ENCODE measurements around the gene HASPIN. TPM values are rescaled to one million over a fixed set of nuclear protein-coding genes. Genes with fewer than 3 reads are reported as not detected.
A peak's percentile ranks its signal among the peaks of the same experiment; 100 is the strongest.

HASPIN gene
- total RNA-seq, 2 experiments from 2014 or later = 20.7 to 21.3 TPM

DNA sequence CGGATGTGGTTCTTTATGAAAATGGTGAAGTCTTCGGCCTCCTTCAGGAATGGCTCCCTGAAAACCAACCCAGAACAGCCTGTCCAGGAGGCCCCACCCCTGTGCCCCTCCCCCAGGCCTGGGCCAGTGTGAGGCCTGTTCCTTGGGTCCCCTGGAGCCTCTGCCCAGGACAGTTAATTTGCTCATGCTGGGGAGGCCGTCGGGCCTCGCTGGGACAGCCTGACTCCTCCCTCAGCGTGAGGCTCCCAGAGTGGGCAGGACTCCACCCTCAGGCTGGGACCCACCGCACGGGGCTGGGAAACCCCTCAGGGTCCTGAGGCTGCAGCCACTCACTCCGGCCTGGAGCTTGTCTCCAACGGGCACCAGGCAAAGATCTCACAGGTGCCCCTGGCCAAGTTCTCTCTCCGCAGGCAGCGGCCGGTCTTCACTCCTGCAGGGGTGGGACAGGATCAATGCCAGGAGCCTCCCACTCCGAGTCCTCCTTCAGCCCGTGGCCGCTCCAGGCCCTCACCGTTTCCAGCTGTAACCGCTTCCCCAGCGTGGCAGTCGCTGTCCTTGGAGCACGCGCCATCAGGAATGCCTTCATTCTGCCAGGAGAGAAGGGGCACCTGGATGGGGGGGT lies 33.5 kb upstream of the HASPIN start:
- H3K4me1 Mint-ChIP-seq (ENCODE audit: low read depth) = peaks cover 15% of the 10 kb centered on the region
- no peaks in the 10 kb centered on the region for H3K9me3 Mint-ChIP-seq
- ATAC-seq (no peak), DNase-seq (no peak)
- H3K27me3 Mint-ChIP-seq = no peaks in the 10 kb centered on the region
- intact Hi-C loops (cut with micrococcal nuclease) = no loop called here
- H3K4me3 Mint-ChIP-seq = no peak overlapping the region
- TF ChIP-seq, protein P1, sequence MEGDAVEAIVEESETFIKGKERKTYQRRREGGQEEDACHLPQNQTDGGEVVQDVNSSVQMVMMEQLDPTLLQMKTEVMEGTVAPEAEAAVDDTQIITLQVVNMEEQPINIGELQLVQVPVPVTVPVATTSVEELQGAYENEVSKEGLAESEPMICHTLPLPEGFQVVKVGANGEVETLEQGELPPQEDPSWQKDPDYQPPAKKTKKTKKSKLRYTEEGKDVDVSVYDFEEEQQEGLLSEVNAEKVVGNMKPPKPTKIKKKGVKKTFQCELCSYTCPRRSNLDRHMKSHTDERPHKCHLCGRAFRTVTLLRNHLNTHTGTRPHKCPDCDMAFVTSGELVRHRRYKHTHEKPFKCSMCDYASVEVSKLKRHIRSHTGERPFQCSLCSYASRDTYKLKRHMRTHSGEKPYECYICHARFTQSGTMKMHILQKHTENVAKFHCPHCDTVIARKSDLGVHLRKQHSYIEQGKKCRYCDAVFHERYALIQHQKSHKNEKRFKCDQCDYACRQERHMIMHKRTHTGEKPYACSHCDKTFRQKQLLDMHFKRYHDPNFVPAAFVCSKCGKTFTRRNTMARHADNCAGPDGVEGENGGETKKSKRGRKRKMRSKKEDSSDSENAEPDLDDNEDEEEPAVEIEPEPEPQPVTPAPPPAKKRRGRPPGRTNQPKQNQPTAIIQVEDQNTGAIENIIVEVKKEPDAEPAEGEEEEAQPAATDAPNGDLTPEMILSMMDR (IDR thresholded peaks at IDR 0.05) = no peak
- peaks cover 11% of the 10 kb centered on the region for H3K36me3 Mint-ChIP-seq (ENCODE audit: low read depth)
- H3K27ac Mint-ChIP-seq = no peak overlapping the region
- CTCF ChIA-PET = no interaction called here
- POLR2A ChIA-PET = interaction anchor here (1.7 kb wide), 1 partner anchor 33 kb away, joined by 6 read pairs; no protein-coding TSS in a partner anchor

DNA sequence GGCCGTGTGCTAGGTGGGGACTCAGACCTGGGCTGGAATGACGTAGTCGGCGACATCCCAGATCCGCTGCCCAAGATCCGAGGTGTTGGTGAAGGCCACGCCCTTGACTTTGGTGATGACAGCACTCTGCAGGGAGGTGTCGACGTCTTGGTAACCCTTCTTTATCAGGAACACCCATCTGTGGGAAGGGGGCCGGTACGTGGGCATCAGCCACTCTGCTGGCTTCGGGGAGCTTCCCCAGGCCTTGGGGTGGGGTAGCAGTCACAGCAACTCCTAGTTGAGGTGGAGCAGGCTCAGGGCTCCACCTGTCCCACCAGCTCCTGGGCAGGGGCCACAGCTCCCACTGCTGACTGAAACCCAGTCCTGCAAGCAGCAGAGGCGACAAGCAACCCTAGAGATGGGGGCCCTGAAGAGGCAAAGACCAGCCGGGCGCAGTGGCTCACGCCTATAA lies 32.1 kb upstream of the HASPIN start:
- no peaks in the 10 kb centered on the region for H3K27me3 Mint-ChIP-seq
- peaks cover 11% of the 10 kb centered on the region for H3K36me3 Mint-ChIP-seq (ENCODE audit: low read depth)
- no peak overlapping the region for H3K4me3 Mint-ChIP-seq
- peaks cover 16% of the 10 kb centered on the region for H3K4me1 Mint-ChIP-seq (ENCODE audit: low read depth)
- H3K27ac Mint-ChIP-seq = no peak overlapping the region
- ChIA-PET CTCF (interaction anchor here (0.9 to 1.4 kb wide), 3 partner anchors 9 to 46 kb away, joined by 3 to 6 read pairs (median 5); no protein-coding TSS in a partner anchor), POLR2A (interaction anchor here (1.3 to 1.7 kb wide), 2 partner anchors 24 to 31 kb away, joined by 6 to 7 read pairs; no protein-coding TSS in a partner anchor)
- no peak for ATAC-seq
- H3K9me3 Mint-ChIP-seq = no peaks in the 10 kb centered on the region
- TF ChIP-seq, protein P1 (IDR thresholded peaks at IDR 0.05) = no peak
- intact Hi-C loops (cut with micrococcal nuclease) = no loop called here
- DNase-seq = no peak

DNA sequence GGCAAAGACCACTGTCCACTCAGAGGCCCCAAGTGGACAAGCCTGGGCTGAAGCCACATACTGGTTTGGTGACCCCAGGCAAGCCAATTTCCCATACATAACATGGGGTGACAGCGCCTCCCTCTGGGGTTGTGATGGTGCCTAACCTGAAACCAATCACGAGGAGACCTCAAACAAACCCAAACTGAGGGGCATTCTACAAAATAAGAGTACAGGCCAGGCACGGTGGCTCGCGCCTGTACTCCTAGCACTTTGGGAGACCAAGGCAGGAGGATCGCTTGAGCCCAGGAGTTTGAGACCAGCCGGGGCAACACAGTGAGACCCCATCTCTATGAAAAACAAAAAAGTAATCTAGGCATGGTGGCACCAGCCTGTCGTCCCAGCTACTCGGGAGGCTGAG lies 31.4 kb upstream of the HASPIN start:
- Mint-ChIP-seq H3K27me3 (no peaks in the 10 kb centered on the region), H3K4me3 (no peak overlapping the region), H3K4me1 (ENCODE audit: low read depth) (peaks cover 18% of the 10 kb centered on the region), H3K36me3 (ENCODE audit: low read depth) (peaks cover 11% of the 10 kb centered on the region), H3K27ac (no peak overlapping the region), H3K9me3 (no peaks in the 10 kb centered on the region)
- intact Hi-C loops (cut with micrococcal nuclease) = no loop called here
- POLR2A ChIA-PET = interaction anchor here (1.3 kb wide), 1 partner anchor 23 kb away, joined by 7 read pairs; no protein-coding TSS in a partner anchor
- CTCF ChIA-PET = interaction anchor here (0.9 to 1.4 kb wide), 3 partner anchors 10 to 45 kb away, joined by 3 to 5 read pairs (median 3); no protein-coding TSS in a partner anchor
- no peak for DNase-seq
- ATAC-seq = no peak
- TF ChIP-seq, protein P1 (IDR thresholded peaks at IDR 0.05) = no peak

DNA sequence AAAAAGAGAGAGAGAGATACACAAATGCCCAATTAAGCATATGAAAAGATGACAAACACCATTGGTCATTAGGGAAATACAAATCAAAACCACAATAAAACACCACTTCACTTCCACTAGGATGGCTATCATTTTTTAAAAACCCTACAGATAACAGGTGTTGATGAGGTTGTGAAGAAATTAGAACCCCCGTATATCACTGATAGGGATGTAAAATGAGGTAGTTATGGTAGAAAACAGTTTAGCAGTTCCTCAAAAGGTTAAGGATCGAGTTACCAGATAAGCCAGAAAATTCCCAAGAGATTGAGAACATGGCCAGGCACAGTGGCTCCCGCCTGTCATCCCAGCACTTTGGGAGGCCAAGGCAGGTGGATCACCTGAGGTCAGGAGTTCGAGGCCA lies 30.6 kb upstream of the HASPIN start:
- intact Hi-C loops (cut with micrococcal nuclease) = no loop called here
- ATAC-seq (no peak), DNase-seq (no peak)
- no peak overlapping the region for H3K27ac Mint-ChIP-seq
- H3K27me3 Mint-ChIP-seq = no peaks in the 10 kb centered on the region
- H3K4me1 Mint-ChIP-seq (ENCODE audit: low read depth) = peaks cover 18% of the 10 kb centered on the region
- peaks cover 5% of the 10 kb centered on the region for H3K9me3 Mint-ChIP-seq
- TF ChIP-seq, protein P1 (IDR thresholded peaks at IDR 0.05) = no peak
- no peak overlapping the region for H3K4me3 Mint-ChIP-seq
- ChIA-PET POLR2A (interaction anchor here (7.6 kb wide), 1 partner anchor 17 kb away, joined by 75 read pairs; no protein-coding TSS in a partner anchor), CTCF (interaction anchor here (1.0 to 3.8 kb wide), 2 partner anchors 10 to 45 kb away, joined by 3 to 22 read pairs; no protein-coding TSS in a partner anchor)
- peaks cover 11% of the 10 kb centered on the region for H3K36me3 Mint-ChIP-seq (ENCODE audit: low read depth)

DNA sequence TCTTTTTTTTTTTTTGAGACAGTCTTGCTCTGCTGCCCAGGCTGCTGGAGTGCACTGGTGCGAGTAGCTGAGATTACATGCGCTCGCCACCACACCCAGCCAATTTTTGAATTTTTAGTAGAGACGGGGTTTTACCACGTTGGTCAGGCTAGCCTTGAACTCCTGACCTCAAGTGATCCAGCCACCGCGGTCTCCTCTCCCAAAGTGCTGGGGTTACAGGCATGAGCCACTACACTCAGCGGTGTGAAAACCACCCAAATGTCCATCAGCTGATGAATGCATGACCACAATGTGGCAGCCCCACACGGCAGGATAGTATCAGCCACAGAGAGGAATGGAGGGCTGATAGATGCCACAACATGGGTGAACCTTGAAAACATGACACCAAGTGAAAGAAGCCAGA lies 29.9 kb upstream of the HASPIN start:
- POLR2A ChIA-PET = interaction anchor here (0.6 to 7.6 kb wide), 3 partner anchors 16 to 35 kb away, joined by 3 to 75 read pairs (median 3); no protein-coding TSS in a partner anchor
- Mint-ChIP-seq H3K9me3 (peaks cover 5% of the 10 kb centered on the region), H3K27ac (peak overlapping the region; percentile 70), H3K4me3 (peak overlapping the region; percentile 87), H3K4me1 (ENCODE audit: low read depth) (peaks cover 18% of the 10 kb centered on the region), H3K36me3 (ENCODE audit: low read depth) (peaks cover 11% of the 10 kb centered on the region), H3K27me3 (no peaks in the 10 kb centered on the region)
- ATAC-seq (peak; percentile 57), DNase-seq (peak; percentile 88)
- CTCF ChIA-PET = interaction anchor here (0.8 to 3.8 kb wide), 5 partner anchors 10 to 44 kb away, joined by 3 to 22 read pairs (median 3); no protein-coding TSS in a partner anchor
- TF ChIP-seq, protein P1 (IDR thresholded peaks at IDR 0.05) = no peak
- intact Hi-C loops (cut with micrococcal nuclease) = no loop called here

Data from activated CD8-positive, alpha-beta T cell treated with anti-CD3 and anti-CD28 coated beads for 36 hours (primary cell).